ENCODE results near the gene USP9X.

USP9X gene

DNA sequence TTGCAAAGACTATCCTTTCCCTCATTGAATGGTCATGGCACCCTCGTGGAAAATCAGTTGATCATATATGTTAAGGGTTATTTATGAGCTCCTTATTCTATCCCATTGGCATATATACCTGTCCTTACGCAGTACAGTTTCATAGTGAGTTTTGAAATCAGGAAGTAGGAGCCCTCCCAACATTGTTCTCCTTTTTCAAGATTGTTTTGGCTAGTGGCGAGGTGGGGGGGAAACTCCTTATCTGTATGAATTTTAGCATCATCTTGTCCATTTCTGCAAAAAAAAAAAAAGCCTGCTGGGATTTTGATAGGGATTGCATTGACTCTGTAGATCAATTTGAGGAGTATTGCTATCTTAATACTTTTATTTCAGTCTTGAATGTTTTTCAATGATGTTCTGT lies 2.5 kb upstream of the USP9X start:
- no peak for TF ChIP-seq RAD21 (IDR thresholded peaks at IDR 0.05; ENCODE audit: low read depth)
- no peak for TF ChIP-seq EP300 (IDR thresholded peaks at IDR 0.05; ENCODE audit: borderline replicate concordance)
- TF ChIP-seq YY1 (IDR thresholded peaks at IDR 0.05; ENCODE audit: low read depth): no peak
- no peak for TF ChIP-seq FOXM1 (IDR thresholded peaks at IDR 0.05; ENCODE audit: borderline replicate concordance, low read depth)
- no peak for TF ChIP-seq TAF1 (IDR thresholded peaks at IDR 0.05; ENCODE audit: low read depth)
- no peak for TF ChIP-seq TCF12 (IDR thresholded peaks at IDR 0.05; ENCODE audit: low read depth)
- TF ChIP-seq CREB1 (IDR thresholded peaks at IDR 0.05; ENCODE audit: low read depth): no peak
- TF ChIP-seq, protein P1, sequence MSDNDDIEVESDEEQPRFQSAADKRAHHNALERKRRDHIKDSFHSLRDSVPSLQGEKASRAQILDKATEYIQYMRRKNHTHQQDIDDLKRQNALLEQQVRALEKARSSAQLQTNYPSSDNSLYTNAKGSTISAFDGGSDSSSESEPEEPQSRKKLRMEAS (IDR thresholded peaks at IDR 0.05): no peak
- TF ChIP-seq, protein P2, sequence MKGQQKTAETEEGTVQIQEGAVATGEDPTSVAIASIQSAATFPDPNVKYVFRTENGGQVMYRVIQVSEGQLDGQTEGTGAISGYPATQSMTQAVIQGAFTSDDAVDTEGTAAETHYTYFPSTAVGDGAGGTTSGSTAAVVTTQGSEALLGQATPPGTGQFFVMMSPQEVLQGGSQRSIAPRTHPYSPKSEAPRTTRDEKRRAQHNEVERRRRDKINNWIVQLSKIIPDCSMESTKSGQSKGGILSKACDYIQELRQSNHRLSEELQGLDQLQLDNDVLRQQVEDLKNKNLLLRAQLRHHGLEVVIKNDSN (IDR thresholded peaks at IDR 0.05): no peak
- TF ChIP-seq NFIC (IDR thresholded peaks at IDR 0.05): no peak
- no peak for TF ChIP-seq EGR1 (IDR thresholded peaks at IDR 0.05)
- TF ChIP-seq CEBPB (IDR thresholded peaks at IDR 0.05): no peak
- TF ChIP-seq TEAD4 (IDR thresholded peaks at IDR 0.05): no peak

DNA sequence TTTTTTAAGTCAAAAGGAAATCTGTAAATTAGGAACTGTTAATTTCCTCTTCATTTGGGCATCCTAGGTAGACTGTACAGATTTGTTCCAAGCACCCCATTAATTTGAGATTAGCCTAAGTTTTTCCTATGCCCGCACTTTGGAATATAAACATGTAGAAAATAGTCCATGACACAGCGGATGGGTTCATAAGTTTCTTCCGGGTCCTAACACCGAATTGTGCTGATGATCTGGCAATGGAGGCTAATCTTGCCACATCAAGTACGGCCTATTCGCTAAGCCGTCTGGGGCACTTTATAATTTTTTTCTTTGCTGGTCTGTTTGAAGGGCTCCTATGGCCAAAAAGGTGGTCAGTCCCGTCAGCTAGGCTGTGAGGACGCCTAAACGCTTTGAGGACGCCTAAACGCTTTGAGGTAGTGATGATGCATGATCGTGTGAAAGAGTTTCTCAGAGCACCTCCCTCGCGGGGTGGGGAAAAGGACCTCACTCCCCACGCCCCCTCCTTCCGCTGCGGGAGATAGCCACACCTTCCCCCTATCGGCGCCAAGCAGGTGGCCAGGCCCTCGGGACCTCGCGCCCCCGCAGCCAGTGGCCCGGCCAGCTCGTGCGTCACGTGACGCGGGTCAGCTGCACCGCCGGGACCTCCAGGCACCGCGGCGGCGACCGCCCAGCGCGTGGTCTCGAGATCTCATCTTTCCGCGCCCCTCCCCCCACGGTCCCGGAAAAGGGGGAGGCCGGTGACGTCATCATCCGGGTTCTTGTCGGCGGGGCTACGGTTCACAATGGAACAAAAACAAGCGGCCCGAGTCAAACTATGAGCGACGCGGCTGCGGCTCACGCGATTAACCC lies 977 bp upstream of the USP9X start:
- TF ChIP-seq EGR1 (IDR thresholded peaks at IDR 0.05) (peak; percentile 87), NFIC (IDR thresholded peaks at IDR 0.05) (no peak), YY1 (IDR thresholded peaks at IDR 0.05; ENCODE audit: low read depth) (no peak), TCF12 (IDR thresholded peaks at IDR 0.05; ENCODE audit: low read depth) (peak; percentile 58), CREB1 (IDR thresholded peaks at IDR 0.05; ENCODE audit: low read depth) (peak; percentile 79), TAF1 (IDR thresholded peaks at IDR 0.05; ENCODE audit: low read depth) (peak; percentile 11; the same call in 1 of the 2 replicates)
- TF ChIP-seq, protein P2 (IDR thresholded peaks at IDR 0.05): peak; percentile 98
- TF ChIP-seq, protein P1 (IDR thresholded peaks at IDR 0.05): peak; percentile 90

DNA sequence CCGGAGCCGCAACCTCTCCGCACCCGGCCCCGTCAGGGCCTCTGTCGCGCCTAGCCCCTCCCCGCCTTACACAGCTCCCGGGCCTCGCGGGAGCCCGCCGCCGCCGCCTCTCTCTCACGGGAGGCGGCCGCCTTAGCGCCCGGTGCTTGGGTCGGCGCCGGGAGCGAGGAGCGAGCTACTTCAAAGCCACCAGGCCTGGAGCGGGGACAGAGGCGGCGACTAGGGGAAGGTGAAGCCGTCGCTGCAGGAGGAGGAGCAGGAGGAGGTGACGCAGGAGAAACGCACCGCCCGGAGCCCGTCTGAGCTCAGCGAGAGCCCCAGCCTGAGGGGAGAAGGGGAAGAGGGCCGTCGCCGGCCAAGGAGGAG lies 250 bp downstream of the USP9X start:
- TF ChIP-seq TEAD4 (IDR thresholded peaks at IDR 0.05) (no peak), EP300 (IDR thresholded peaks at IDR 0.05; ENCODE audit: borderline replicate concordance) (no peak)
- TF ChIP-seq, protein P3, sequence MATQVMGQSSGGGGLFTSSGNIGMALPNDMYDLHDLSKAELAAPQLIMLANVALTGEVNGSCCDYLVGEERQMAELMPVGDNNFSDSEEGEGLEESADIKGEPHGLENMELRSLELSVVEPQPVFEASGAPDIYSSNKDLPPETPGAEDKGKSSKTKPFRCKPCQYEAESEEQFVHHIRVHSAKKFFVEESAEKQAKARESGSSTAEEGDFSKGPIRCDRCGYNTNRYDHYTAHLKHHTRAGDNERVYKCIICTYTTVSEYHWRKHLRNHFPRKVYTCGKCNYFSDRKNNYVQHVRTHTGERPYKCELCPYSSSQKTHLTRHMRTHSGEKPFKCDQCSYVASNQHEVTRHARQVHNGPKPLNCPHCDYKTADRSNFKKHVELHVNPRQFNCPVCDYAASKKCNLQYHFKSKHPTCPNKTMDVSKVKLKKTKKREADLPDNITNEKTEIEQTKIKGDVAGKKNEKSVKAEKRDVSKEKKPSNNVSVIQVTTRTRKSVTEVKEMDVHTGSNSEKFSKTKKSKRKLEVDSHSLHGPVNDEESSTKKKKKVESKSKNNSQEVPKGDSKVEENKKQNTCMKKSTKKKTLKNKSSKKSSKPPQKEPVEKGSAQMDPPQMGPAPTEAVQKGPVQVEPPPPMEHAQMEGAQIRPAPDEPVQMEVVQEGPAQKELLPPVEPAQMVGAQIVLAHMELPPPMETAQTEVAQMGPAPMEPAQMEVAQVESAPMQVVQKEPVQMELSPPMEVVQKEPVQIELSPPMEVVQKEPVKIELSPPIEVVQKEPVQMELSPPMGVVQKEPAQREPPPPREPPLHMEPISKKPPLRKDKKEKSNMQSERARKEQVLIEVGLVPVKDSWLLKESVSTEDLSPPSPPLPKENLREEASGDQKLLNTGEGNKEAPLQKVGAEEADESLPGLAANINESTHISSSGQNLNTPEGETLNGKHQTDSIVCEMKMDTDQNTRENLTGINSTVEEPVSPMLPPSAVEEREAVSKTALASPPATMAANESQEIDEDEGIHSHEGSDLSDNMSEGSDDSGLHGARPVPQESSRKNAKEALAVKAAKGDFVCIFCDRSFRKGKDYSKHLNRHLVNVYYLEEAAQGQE (IDR thresholded peaks at IDR 0.05; ENCODE audit: low read depth): no peak

DNA sequence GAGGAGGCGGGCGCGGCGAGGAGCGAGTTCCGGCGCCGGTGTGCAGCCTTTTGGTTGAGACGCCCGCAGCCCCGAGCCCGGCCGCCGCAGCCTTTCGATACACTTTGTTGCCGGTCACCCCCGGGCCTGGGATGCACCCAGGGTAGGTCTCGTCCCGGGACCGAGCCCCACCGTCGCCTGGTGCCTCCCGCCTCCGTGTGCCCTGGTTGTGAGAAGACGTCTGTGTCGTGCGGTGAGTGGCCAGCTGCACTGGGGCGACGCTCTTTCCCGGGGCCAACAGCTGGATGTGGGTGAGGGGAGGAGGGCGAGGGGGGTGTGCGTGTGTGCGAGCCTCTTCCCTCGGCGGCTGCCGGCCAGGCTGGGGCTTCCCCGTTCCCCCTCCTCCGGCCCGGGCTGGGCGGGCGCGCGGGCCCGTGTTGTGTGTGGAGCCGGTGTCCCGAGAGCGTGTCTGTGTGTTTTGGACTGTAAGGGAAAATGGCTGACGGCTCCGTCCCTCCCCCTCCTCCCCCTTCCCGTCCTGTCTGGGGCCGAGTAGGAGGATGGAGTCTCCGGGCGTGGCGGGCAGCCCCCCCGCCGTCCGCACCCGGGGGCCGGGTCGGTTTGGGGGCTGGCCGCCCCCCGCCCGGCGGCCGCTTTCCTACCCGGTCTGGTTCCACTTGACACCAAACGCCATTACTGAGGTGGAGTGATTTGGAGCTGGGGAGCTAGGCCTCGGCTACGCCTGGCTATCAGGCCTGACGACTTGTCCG lies 807 bp downstream of the USP9X start:
- TF ChIP-seq, protein P3 (IDR thresholded peaks at IDR 0.05; ENCODE audit: low read depth): no peak
- TF ChIP-seq YY1 (IDR thresholded peaks at IDR 0.05; ENCODE audit: low read depth) (peak; percentile 85), ZBTB7A (IDR thresholded peaks at IDR 0.05; ENCODE audit: low read depth) (no peak), NFIC (IDR thresholded peaks at IDR 0.05) (no peak)

DNA sequence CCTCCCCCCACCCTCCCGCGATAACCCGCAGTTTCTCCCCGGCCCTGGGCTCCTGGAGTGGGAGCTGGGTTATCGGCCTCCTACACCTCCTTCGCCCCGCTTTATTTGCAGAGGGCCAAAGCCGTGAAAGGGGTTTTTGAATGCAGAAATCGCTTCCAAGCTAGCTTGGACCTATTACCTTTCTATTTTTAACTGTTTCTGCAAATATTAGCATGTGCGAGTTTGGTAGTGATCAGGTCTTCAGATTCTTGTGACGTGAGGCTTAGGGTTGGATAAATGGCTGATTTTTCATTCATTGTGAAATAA lies 1.3 kb downstream of the USP9X start:
- TF ChIP-seq NFIC (IDR thresholded peaks at IDR 0.05) (no peak), EP300 (IDR thresholded peaks at IDR 0.05; ENCODE audit: borderline replicate concordance) (no peak), ZBTB7A (IDR thresholded peaks at IDR 0.05; ENCODE audit: low read depth) (no peak), EGR1 (IDR thresholded peaks at IDR 0.05) (no peak), CREB1 (IDR thresholded peaks at IDR 0.05; ENCODE audit: low read depth) (no peak), TCF12 (IDR thresholded peaks at IDR 0.05; ENCODE audit: low read depth) (no peak), TAF1 (IDR thresholded peaks at IDR 0.05; ENCODE audit: low read depth) (no peak), CEBPB (IDR thresholded peaks at IDR 0.05) (no peak), RAD21 (IDR thresholded peaks at IDR 0.05; ENCODE audit: low read depth) (no peak), FOXM1 (IDR thresholded peaks at IDR 0.05; ENCODE audit: borderline replicate concordance, low read depth) (no peak), TEAD4 (IDR thresholded peaks at IDR 0.05) (no peak), YY1 (IDR thresholded peaks at IDR 0.05; ENCODE audit: low read depth) (no peak)
- TF ChIP-seq, protein P3 (IDR thresholded peaks at IDR 0.05; ENCODE audit: low read depth): no peak
- TF ChIP-seq, protein P1 (IDR thresholded peaks at IDR 0.05): no peak
- TF ChIP-seq, protein P2 (IDR thresholded peaks at IDR 0.05): no peak

Data from Ishikawa (cell line).